HG03025 (cell line): ENCODE results near the gene ALKBH6.

Source experiments
- ATAC-seq: cut with Tn5 transposase; IDR thresholded peaks from one replicate; pipeline ENCODE4 v1.9.1; 2021; ENCODE audit warnings: mild to moderate bottlenecking, moderate library complexity; ENCODE audit not compliant: unreplicated experiment, low FRiP score

The ALKBH6 gene

DNA sequence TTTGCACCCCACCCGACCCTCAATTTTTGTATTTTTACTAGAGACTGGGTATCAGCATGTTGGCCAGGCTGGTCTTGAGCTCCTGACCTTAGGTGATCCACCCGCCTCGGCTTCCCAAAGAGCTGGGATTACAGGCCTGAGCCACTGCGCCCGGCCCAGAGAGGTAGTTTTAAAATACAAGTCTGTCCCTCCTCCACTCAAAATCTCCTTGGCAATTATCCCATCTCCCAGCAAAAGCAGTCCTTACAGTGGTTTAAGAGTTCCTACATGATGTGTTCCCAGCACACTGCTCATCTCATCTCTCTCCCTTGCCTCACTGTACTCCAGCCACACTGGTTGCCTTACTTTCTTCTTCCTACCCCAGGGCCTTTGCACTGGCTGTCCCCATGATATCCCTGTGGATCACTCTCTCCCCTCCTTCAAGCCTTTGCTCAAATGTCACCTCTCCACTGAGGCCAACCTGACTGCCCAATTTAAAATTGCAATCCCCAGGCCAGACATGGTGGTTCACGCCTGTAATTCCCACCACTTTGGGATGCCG, 53.5 kb downstream of the ALKBH6 start:
- no peak for ATAC-seq

DNA sequence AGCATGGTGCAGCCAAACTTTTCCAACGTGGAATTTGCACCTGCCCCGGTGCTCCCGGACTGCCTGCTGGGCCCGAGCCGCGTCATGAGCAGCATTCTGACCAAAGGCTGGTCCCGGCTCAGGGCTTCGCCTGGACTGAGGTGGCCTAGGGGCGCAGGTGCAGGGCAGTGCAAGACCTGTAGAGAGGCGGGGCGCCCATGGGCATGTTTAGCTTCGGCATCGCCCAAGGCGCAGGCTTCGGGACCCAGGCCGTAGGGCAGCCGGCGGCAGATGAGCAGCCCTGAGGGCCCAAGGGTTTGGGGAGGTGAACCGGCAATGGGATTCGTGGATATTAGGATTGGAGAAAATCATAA, 54.1 kb downstream of the ALKBH6 start:
- ATAC-seq = no peak
